HG02870 (cell line): ENCODE results near the gene LRMDA.

Experiments used
- ATAC-seq: cut with Tn5 transposase; IDR thresholded peaks from one replicate; pipeline ENCODE4 v1.9.1; 2021; ENCODE audit warnings: mild to moderate bottlenecking, moderate library complexity; ENCODE audit not compliant: unreplicated experiment

Gene LRMDA

DNA sequence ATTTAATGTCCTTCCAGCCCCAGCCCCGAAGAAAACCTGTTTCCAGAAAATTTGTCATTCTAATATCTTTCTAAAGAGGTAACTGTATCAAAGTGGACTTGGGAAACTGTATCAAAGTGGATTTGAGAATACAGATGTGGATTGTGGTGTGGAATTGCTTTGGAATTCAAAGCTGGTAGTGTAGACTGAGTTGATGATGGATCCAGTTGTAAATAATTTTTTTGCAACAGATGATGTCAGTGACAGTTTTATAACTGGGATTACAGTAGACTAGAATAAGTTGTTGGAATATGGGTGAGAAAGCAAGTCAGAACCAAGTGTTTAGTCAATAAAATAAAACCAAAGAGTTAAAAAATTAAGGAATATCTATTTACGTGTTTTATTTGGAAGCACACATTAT is 202.1 kb downstream of the LRMDA start:
- ATAC-seq: no peak

DNA sequence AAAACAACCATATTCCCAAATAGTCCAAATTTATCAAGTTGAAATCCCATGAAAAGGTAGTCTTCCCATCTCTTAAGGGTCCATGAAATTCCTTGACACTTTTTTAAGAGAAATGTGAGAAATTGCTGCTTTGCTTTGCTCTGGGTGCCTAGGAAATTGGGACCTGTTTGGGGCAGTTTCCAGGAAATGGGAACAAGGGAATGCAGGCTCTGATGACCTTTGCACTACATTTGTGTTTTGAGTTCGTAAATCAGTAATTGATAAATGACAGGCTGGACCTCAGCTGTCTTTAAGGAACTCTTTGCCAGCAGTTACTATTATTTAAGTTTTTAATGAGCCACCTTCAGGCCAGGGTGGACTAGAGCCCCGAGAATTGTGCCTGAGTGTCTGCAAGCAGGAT is 203.5 kb downstream of the LRMDA start:
- ATAC-seq: no peak

DNA sequence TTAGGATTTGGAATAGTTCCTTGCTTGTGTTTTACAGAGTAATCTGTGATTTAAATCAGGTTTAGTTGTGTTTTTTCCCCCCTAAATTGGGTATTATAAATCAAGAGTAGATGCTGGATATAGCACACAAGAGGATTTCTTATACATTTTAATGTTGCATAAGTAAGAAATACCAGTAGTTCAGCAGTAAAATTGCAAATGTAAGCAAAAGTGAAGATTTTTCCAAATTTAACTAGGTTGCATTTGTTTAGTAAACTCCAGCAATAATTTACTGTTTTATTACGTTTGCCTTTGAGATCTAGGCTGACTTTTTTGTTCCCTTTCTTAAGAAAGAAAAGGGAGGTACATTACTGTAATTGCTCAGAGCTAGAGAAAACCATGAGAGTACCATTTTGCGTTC is 207.3 kb downstream of the LRMDA start:
- ATAC-seq: no peak

DNA sequence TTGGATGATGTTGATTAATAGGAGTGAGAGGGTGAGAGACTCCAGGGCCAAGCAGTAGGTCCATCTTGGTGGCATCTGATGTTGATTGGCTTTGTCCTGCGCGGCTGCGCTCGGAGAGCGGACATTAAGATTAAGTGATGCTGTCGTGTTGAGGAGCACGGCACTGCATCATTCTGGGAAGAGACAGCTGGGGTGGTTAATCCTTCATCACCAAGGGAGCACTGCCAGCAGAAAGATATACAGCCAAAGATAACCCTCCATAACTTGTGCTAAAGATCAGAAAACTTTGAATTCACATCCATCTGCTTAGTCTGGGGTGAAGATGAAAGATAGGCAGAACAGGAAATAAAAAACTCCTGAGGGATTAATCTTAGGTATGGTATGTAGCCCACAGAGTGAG is 208.3 kb downstream of the LRMDA start:
- no peak for ATAC-seq

DNA sequence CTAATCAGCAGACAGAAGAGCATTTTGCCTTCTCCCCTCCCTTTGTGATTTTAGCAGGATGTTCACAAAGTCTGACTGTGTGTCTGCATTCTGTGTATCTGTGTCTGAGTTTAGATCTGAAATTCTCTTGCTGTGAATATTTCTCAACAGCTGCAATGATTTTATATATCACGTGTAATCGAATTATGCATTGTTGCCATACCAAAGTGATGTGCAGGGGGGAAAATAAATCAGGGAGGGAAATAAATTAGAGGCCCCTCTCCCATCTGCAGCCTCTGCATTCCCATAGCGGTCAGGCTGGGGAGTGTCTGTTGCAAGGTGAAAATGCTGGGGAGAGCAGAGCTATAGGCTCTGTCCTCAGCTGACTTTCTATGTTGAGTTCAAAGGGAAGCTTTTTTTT is 209.0 kb downstream of the LRMDA start:
- ATAC-seq: no peak

DNA sequence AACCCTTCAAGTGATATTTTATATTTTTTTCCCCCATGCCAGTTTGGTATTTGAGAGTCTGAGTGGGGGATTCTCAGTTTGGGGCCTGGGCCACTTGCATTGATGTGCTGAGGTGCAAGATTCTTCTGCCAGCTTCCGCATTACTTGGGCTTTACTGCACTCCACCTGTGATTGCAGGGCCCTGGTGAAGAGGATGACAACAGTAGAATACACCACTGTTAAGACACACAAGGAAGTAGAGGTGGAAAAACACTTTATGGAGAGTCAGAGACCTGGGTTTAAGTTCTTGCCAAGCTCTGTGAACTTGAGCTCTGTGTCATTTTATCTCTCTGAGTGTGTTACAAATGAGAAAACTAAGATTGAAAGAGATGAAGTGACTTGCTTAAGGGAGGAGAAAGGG is 209.4 kb downstream of the LRMDA start:
- ATAC-seq: no peak

DNA sequence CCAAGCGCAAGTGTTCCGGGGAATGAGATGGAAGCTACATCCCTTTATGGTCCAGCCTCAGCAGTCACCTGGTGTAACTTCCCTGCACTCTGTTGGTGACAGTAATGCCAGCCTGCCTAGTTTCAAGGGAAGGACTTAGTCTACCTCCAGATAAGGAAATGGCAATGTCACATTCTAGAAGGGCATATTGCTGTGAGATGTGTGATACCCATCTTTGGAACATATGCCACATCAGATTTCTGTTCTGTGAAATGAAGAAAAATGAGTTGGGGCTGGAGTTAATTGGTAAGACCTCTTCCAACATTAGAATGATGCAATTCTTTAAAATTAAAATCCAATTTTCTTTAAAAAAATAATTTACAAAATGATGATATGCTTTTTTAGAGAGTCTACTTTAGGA is 212.0 kb downstream of the LRMDA start:
- no peak for ATAC-seq

DNA sequence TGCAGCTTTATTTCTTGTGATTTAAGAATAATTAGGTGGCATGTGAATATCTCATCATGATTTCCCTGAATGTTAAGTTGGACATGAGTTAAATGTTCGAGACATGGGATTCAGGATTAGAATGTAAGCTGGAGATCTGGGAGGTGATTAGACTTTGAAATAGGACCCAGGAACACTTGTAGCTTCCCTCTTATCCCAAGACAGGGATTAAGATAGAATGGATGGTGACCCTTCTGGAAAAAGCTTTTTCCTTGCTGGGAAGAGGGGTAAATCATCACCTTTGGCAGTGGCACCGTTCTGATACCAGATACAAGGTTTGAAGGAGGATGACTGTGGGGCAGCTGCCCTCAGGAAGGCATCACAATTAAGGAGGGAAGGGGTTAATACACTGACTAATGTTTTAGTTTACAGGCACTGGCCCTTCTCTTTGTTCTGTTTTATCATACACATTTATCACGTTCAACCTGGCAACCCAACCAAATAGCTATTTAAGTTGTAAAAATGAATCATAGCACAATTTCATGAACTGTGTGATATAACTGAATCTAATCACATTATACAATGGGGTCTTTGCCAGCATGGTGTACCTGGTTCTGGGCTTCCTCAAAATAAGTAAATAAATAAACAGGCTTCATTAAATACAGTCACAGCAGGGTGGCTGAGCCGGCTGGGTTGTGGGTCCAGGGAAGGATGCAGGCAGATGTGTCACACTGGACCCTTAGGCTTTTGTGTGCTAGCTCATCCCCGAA is 212.7 kb downstream of the LRMDA start:
- ATAC-seq: no peak

DNA sequence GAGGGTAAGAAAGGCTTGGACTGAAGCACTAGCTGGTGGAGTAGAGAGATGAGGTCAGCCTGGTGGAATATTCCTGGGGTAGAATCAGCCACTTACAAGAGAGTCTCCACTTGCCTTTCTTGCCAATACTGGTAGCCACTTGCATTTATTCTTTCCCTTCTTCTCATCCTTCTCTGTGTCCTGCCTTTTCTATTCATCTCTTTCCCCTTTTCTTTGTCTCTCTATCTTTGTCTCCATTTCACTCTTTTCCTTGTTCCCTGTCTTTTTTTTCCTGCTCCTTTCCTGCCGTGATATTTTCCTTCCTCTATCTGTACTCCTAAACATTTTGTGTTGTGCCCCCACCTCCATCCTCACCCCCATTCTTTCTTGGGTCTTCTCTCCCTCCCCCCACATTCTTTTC is 214.3 kb downstream of the LRMDA start:
- no peak for ATAC-seq

DNA sequence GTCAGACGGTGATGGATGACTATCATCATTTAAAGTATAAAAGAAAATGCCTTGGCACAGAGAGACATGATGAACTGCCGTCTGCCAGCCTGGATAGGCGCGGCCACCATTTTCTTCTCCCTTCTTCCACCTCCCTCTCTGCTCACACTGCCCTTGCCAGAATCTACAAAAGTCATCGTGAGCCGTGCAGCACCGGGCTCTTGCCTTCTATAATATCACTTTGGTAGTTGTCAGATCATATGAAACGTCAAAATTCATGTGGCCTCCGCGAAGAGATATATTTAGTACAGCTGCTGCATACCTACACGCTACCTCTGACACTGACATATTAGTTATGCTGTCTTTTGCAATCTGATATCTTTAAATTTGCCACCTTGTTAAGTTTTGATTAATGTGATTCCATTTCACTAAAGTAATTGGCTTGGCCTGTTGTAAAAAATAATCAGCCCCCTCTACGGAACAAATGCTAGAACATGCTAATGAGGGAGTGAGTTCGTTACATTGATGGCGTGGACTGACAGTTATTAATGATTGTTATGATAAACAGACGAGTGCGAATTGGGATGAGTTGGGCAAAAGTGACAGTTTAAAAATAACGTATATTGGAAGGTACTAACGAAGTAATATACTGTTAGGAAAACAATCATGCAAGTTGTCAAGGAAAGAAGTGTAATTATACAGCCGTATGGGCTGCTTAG is 214.9 kb downstream of the LRMDA start:
- ATAC-seq: no peak

DNA sequence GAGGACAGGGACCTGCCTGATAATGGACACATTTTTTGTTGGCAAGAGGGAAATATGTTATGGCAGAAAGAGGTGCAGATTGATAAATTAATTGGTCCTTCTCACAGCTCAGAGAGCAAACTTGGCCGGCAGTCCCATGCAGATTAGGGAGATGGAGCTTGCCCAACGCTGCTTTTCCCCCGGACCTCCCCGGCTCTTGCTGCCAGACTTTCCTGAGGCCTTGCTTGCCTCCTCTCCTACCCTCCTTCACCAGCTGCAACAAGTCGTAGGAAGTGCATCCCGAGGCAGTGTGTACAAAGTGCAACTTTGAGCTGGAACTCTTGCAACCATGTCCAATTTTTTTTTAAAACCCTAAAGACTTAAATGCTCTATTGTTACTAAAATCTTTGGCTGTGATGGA is 215.5 kb downstream of the LRMDA start:
- ATAC-seq: no peak

DNA sequence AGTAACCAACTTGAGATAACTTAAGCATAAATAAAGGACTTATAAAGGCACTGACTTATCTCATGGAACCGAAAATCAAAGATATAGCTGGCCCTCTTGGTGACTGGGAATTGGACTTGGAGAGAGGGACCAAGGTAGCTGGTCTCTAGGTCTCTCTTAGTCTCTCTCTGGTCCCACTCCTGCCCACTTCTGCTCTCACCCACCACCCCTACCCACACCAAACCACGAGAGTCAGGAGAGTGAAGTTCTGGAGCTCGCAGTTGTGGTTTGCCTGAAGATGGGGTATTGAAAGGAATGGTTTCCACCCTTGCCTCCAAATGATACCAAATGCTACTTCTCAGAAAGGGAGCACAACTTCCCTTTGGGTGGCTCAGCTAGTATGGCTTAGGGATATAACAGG is 216.3 kb downstream of the LRMDA start:
- ATAC-seq: no peak

DNA sequence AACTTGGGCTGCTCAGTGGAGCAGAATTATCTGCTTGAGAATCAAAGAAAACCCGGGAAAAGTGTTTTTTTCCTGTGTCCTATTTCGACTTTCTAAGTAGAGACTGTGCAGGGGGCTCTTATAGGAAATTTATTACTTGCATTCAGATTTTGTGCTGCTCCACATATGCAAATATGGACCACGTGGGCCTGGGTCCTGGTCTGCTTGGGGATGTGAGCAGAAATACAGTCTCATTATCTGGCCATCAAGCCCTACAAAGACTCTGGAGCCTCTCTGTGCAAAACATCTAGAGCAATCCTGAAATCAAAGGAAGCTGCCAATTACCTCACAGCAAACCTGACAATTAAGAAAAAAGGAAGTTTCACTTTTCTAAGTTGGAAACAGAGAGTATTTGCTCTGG is 216.9 kb downstream of the LRMDA start:
- no peak for ATAC-seq

DNA sequence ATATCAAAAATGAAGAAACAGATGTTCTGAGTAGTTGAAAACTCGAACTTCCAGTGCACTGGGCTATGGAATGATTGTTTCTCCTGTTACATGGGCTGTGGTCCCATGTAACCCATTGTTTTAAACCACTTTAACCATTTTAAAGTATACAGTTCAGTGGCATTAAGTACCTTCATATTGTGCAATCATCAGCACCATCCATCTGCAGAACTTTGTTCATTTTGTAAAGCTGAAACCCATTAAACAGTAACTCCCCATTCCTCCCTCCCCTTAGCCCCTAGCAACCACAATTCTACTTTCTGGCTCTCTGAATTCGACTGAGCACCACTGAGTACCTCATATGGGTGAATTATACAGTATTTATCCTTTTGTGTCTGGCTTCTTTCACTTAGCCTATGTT is 217.4 kb downstream of the LRMDA start:
- no peak for ATAC-seq

DNA sequence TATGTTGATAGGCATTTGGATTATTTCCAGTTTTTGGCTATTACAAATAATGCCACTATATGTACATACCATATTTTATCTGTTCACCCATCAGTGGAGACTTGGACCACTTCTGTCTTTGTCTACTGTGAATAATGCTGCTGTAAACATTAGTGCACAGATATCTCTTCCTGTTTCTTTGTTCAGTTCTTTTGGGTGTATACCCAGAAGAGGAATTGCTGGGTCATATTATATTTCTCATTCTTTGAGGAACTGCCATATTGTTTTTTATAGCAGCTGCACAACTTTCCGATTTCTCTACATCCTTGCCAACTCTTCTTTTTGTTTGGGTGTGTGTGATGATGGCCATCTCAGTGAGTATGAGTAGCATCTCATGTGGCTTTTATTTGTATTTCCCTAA is 218.0 kb downstream of the LRMDA start:
- ATAC-seq: no peak

DNA sequence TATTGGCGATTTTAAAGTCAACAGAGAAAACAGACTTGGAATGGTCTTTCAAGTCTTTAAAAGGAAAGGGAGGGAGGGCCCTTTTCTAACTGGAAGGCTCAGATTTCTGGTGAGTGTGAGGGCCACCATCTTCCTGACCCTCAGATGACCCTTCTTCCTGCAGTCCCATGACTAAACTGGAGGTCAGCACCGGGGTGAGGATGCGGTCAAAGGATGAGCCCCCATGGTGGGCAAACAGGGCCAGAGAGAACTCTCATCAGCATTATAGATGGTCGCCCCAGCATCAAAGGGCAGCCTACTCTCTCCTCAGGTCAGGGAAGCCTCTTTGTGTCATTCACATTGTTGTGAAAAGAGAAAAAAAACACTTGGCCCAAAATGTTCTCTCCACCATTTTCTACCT is 219.2 kb downstream of the LRMDA start:
- ATAC-seq: no peak

DNA sequence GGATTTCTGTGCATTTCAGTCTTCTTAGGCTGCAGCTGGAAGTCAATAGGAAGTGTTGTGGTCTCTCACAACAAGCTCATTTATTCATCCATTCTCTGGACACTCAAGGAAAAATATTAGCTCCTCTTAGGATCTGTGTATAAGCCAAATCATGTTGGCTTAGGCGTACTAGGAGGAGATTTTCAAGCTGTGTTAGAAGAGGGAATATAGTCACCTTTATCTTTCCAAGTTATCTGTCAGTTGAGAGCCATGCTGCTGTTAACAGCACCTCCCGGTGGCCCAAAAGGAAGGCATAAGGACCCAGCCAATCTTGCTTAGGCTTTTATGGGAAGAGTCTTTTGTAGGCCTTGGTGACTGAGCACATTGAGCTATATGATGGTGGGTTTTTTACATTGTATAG is 220.0 kb downstream of the LRMDA start:
- no peak for ATAC-seq

DNA sequence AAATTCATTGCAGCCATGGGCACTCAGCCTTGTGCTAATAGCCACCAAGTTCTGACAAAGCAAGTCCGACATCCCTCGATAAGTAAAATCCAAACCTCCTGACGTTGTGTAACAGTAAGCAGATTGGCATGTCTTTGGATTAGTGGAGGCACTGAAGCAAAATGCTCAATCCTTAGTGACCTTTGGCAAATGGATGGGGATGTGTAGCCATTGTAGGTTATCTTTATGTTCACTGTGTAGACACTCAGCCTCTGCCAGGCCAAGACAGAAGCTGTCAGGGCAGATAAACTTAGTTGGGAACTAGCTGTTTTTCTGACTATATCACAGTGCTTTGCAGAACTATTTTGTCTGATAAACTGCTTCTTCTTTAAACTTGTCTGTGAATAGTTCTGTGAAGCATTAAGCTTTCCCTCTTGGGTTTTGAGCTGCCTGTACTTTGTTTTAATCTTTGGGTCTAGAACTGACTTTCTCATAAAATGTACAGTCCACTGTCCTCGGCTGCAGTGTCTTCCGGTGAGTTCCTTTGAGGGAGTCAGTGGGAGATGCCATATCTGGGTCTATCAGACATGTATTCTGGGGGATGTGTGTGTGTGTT is 220.8 kb downstream of the LRMDA start:
- ATAC-seq: no peak

DNA sequence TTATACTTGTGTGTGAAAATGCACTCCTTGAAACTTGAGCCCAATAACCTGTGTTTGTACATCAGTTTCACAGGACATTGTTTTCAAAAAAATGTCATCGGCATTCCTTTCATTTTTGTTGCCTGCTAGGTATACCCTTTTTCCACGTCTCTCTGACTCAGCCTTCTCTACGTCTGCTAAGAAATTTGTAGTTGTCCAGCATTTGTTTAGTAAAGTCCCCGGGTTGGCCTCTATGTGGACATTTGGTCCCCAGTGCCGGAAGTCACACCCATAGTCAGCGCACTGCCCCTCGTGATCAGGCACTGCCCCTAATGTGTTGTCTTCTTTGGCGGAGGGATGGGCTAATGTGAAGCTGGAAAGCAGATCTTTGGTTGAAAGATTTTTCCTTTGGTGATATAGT is 222.3 kb downstream of the LRMDA start:
- no peak for ATAC-seq

DNA sequence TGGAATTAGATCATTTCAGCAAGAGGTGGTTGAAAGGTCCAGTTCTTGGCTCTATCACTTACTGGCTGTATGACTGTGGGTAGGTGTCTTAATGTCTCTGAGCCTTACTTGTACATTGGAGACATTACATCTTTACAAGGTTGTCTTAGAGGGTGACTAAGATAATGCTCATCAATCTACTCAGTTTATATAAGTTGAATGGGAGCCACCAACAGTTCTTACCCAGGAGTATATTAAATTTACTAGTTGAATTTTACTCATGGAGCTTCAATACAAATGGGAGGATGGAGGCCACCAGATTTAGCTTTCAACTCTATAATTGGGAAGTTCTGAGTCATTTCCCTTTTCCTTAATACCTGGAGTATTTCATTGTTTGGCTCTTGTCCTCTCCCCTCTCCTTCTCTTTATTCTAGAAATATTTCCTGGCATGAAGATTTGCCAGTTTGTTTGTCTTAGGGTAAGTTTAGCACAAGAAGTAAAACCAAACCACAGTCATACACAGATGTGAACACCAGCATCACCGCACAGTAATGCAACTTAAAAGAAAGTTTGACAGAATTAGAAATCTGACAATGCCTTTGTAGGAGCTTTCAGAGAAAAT is 222.8 kb downstream of the LRMDA start:
- no peak for ATAC-seq

DNA sequence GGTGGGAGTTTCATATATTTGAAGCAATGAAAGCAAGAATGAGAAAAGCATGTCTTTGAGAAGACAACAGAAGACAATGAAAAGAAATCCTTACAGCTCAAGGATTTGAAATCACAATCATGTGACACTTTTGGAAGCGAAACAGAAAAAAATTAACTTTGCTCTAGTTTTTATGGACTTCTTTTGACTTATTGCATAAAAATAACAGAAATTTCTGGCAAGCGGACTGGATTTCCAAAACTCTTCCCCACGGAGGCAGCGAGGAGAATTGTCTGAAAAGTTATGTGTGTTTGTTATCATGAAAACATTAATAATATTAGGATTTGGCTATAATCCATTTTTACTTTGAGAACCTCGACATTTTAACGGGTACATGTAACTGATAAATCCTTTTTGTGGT is 223.3 kb downstream of the LRMDA start:
- ATAC-seq: no peak
